Measurements from ENCODE around the gene GHRL.

The GHRL gene

GRCh38 chr3:10329495-10330015 is 36.8 kb upstream of the GHRL start:
- in situ Hi-C loops (cut with MboI; ENCODE audit: low sequenced_read_pairs), result loop anchor here (25.0 kb wide), 2 partner anchors 408 to 817 kb away; no protein-coding TSS in a partner anchor

DNA sequence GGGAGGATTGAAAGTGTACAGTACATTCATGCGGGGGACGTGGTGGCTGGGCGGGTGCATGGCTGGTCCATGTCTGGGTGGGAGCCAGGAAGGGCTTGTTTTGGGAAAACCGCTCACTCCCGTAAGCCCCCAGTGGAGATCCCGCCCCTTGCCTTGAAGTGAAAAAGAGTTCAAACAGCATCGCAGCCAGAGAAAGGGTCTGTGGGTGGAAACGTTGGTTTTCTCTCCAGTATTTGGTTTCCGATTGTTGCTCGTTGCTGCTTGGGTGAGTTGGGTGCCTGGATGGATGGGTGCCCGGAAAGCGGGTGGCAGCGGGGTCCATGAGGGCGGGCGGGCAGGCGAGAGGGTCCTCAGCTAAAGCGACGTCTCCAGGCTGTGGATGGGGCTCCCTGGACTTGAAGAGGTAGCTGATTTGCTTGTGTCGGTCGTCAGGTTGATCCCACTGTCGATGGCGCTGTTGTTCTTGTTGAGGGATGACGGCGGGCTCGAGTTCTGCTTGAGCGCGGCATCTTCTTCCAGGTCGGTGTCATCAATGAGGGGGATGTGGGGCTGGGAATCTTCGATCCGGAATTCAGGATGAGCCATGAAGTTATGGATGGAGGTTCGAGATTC is 35.8 kb upstream of the GHRL start:
- in situ Hi-C loops (cut with MboI; ENCODE audit: low sequenced_read_pairs), result loop anchor here (25.0 kb wide), 2 partner anchors 409 to 816 kb away; no protein-coding TSS in a partner anchor

DNA sequence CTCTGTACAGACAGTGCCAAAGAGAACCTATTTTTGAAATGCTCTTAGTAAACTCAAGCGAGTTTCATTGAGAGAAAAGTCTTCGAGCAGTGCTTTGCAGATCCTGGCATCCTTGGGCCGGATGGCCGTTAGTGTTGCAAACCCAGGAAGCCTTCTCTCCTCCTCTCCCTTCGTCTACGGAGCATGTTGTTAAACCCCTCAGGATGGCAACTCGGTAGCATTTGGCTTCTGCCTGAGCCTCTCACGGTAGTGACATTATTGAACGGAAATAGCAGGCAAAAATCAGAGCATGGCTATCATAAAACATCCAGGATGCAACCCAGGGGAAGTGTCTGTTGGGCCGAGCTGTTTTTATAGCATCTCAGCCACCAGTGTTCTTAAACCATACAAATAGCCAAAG is 34.8 kb upstream of the GHRL start:
- in situ Hi-C loops (cut with MboI; ENCODE audit: low sequenced_read_pairs), result loop anchor here (25.0 kb wide), 2 partner anchors 410 to 815 kb away; no protein-coding TSS in a partner anchor

GRCh38 chr3:10322352-10322710 is 29.6 kb upstream of the GHRL start:
- in situ Hi-C loops (cut with MboI; ENCODE audit: low sequenced_read_pairs), result no loop called here

DNA sequence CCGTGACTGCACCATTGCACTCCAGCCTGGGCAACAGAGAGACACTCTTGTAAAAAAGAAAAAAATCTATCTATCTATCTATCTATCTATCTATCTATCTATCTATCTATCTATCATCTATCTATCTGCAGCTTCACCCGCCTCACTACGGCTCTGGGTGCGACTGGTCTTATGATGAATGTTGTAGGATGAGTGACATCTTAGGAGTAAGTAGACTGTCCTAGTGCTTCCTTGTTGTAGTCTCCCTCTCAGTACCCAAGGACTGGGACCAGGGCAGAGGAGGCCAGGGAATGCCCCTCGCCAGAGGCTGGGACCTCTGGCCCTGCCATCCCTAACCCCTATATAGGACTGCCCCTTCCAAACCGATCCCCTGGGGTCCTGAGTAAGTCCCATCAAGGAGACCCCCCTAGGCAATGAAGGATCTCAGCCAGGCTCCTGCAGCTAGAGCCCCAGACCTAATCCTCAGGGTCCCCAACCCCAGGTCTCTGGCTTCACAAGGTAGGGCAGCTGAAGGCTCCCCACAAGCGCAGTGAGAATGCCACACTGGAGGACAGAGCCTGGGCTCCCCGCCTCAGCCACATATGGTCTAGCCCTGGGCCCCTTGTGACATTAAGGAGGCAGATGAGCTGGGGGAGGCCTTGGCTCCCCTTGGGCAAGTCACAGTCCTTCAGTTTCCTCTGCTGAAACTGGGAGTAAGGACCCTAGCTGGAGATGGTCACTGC is 29.0 kb upstream of the GHRL start:
- in situ Hi-C loops (cut with MboI; ENCODE audit: low sequenced_read_pairs), result no loop called here

DNA sequence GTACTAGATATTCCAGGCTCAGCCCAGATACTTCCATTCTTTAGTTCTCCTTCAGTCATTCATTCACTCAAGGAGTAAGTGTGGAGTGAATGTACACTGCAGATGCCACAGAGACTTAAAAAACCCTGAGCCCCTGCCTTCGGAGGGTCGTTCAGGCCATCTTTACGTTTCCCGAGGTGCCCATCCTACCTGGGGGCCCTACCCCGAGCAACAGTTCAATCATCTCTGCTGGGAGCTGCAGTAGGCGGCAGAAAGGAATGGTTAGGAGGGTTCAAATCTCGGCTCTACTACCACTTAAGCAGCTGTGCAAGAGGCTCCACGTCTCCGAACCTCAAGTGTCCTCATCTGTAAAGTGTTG is 27.6 kb upstream of the GHRL start:
- in situ Hi-C loops (cut with MboI; ENCODE audit: low sequenced_read_pairs), result no loop called here

DNA sequence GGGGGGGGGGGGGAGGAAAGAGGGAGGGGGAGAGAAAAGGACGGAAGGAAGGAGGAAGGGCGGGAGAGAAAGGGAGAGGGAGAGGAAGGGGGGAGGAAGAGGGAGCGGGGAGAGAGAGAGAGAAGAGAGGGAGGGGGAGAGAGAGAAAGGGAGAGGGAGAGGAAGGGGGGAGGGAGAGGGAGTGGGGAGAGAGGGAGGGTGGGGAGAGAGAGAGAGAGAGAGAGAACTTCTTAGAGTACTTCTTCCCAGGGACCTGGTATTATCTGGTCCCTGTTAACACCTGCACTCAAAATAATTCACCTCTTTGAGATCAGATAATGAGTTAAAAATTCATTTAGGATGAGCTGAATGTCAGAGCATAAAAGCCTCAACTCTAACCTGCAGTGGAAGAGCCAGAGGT is 27.1 kb upstream of the GHRL start:
- in situ Hi-C loops (cut with MboI; ENCODE audit: low sequenced_read_pairs), result no loop called here

- in situ Hi-C loops (cut with MboI; ENCODE audit: low sequenced_read_pairs), result no loop called here
These were observed 26.5 kb upstream of the GHRL start for GRCh38 chr3:10319251-10319650.

- in situ Hi-C loops (cut with MboI; ENCODE audit: low sequenced_read_pairs), result no loop called here
These were observed 25.2 kb upstream of the GHRL start for GRCh38 chr3:10317961-10318350.

GRCh38 chr3:10317311-10317960 is 24.7 kb upstream of the GHRL start:
- in situ Hi-C loops (cut with MboI; ENCODE audit: low sequenced_read_pairs), result no loop called here

DNA sequence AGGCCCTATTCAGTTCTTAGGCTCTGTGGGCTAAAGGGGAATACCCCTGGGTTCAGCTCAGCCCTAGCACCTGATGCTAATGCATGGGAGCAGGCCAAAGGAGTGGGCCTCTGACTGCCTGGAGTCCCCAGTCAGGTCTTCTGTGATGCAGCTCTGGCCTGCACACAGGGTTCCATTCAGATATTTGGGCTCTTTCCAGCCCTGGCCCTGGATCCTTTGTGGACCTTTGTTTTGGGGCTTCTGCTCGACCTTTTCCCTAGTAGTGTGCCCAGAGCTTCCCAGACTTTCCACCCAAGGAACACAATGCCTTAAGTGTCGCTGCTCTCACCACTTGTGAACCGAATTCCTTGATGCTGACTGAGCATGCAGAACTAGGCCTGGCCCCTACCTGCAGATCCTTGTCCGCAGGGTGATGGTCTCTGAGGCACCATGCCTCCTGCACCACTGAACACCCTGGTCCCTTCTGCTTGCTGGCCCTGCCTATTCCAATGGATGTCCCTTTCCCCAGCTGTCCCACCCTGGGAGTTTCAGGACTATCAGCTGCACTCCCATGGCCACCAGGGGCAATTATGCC is 23.1 kb upstream of the GHRL start:
- in situ Hi-C loops (cut with MboI; ENCODE audit: low sequenced_read_pairs), result no loop called here

- in situ Hi-C loops (cut with MboI; ENCODE audit: low sequenced_read_pairs), result no loop called here
These were observed 22.4 kb upstream of the GHRL start for GRCh38 chr3:10315101-10315500.

GRCh38 chr3:10312861-10313260 is 20.1 kb upstream of the GHRL start:
- in situ Hi-C loops (cut with MboI; ENCODE audit: low sequenced_read_pairs), result no loop called here

- in situ Hi-C loops (cut with MboI; ENCODE audit: low sequenced_read_pairs), result no loop called here
These were observed 19.6 kb upstream of the GHRL start for GRCh38 chr3:10312391-10312790.

DNA sequence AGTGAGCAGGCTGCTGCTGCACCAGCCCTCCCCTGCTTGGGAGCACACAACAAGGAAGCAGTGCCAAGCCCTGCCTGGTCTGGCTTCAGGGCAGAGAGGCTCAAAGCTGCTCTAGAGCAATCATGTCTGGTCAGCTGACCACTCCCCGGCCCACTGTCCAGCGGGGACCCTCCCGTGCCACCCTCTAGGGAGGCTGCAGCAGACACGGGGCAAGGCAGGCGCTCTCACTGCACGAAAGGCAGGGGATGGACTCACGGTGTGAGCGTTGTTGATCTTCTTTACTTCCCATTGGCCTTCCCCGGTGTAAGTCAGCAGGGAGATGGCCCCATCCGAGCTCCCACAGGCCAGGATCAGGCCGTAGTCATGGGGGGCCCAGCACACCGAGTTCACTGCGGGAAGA is 19.0 kb upstream of the GHRL start:
- in situ Hi-C loops (cut with MboI; ENCODE audit: low sequenced_read_pairs), result no loop called here

GRCh38 chr3:10310578-10310977 is 17.8 kb upstream of the GHRL start:
- in situ Hi-C loops (cut with MboI; ENCODE audit: low sequenced_read_pairs), result no loop called here

- in situ Hi-C loops (cut with MboI; ENCODE audit: low sequenced_read_pairs), result no loop called here
These were observed 17.0 kb upstream of the GHRL start for GRCh38 chr3:10309736-10310135.

GRCh38 chr3:10308678-10309077 is 15.9 kb upstream of the GHRL start:
- in situ Hi-C loops (cut with MboI; ENCODE audit: low sequenced_read_pairs), result no loop called here

GRCh38 chr3:10306156-10306555 is 13.4 kb upstream of the GHRL start:
- in situ Hi-C loops (cut with MboI; ENCODE audit: low sequenced_read_pairs), result no loop called here

DNA sequence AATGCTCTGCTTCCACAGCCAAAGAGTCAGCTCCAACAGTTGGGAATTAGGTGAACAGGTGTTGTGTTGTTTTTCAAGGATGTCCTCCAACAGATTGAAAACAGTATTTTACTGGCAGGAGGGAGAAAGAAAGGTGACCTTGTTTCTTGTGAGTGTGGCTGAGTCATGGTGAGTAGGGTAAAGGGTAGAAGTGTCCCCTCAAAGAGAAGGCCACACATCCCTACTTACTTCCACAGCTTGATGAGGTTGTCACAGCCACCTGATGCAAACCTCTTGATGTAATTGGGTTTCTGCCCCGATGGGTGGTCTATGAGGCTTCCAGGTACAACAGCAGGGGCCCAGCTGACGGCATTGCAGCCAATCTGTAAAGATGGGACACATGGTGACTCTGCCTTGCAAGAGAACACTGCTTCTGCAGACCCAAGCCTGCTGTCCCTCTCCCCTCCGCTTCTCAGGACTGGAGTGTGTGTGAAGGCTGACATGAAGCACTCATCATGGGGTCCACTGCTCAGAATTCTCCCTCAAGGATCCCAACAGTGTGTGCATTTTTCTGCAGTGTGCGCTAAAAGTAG is 12.7 kb upstream of the GHRL start:
- in situ Hi-C loops (cut with MboI; ENCODE audit: low sequenced_read_pairs), result no loop called here

GRCh38 chr3:10304905-10305304 is 12.2 kb upstream of the GHRL start:
- in situ Hi-C loops (cut with MboI; ENCODE audit: low sequenced_read_pairs), result no loop called here

All from HL-60/S4 (cell line).